Measurements from ENCODE around the gene ATOH8. TPM values are rescaled to one million over a fixed set of nuclear protein-coding genes. Genes with fewer than 3 reads are reported as not detected.
A peak's percentile ranks its signal among the peaks of the same experiment; 100 is the strongest.

Gene ATOH8
- polyA plus RNA-seq, 1 experiment, result 2.8 TPM

DNA sequence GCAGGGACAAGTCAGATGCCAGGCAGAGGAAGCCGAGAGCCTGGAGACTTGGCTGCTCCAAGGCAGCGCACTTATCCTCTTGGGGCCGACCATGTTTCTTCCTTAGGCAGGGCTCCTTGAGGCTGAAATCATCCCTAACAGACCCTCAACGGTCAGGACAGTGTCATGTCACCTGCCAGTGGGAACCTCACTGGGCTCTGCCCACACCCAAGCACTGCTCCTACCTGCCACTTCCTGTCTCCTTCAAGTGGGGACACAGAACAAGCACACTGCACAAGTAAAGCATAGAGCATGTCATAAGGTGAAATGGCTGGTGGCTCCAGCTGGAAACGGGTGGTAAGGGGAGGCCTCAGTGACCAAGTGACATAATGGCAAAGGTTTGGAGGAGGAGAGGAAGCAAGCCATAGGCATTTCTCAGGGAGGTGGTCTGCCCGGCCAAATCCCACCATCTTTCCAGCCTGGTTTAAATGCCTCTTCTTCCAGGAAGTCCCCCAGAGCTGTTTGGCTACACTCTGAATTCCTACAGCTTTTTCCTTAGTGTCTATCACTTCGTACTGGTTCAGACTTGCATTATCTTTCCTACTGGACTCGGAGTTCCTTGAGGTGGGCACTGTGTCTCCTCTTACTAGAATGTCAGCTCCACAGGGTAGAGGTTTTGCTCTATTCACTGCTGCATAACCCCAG, 7.3 kb upstream of the ATOH8 start:
- CTCF ChIA-PET, result interaction anchor here (0.7 to 2.6 kb wide), 4 partner anchors 17 to 211 kb away, joined by 3 to 16 read pairs (median 4); no protein-coding TSS in a partner anchor
- TF ChIP-seq, protein P1, sequence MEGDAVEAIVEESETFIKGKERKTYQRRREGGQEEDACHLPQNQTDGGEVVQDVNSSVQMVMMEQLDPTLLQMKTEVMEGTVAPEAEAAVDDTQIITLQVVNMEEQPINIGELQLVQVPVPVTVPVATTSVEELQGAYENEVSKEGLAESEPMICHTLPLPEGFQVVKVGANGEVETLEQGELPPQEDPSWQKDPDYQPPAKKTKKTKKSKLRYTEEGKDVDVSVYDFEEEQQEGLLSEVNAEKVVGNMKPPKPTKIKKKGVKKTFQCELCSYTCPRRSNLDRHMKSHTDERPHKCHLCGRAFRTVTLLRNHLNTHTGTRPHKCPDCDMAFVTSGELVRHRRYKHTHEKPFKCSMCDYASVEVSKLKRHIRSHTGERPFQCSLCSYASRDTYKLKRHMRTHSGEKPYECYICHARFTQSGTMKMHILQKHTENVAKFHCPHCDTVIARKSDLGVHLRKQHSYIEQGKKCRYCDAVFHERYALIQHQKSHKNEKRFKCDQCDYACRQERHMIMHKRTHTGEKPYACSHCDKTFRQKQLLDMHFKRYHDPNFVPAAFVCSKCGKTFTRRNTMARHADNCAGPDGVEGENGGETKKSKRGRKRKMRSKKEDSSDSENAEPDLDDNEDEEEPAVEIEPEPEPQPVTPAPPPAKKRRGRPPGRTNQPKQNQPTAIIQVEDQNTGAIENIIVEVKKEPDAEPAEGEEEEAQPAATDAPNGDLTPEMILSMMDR (IDR thresholded peaks at IDR 0.05; ENCODE audit: low read depth, low read length), result no peak

DNA sequence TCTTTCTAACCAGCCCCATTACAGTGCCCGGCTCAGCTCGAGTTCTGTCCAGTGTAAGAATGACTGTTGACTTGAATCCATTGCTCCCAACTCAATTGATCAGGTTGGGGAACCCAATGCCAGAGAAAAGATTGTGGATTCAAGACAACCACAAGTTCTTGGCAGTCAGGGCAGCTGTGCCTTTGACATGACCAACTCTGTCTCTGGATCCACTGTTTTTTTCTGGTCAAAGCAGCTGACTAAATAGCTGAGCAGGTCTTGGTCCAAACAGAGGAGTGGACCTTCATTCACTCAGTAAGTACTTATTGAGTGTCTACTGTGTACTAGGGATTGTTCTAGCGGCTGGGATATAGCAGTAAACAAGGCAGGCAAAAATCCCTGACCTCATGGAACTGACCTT, 6.3 kb upstream of the ATOH8 start:
- ChIA-PET POLR2A (interaction anchor here (1.0 kb wide), 1 partner anchor 8 kb away, joined by 9 read pairs; no protein-coding TSS in a partner anchor), CTCF (interaction anchor here (0.7 to 1.1 kb wide), 2 partner anchors 11 to 65 kb away, joined by 3 read pairs; no protein-coding TSS in a partner anchor)
- DNase-seq (ENCODE audit: low read depth, low spot score), result no peak
- TF ChIP-seq, protein P1 (IDR thresholded peaks at IDR 0.05; ENCODE audit: low read depth, low read length), result no peak
- Histone ChIP-seq H3K27ac (ENCODE audit: low read depth, low read length) (no peak overlapping the region), H3K9me3 (ENCODE audit: control insufficient read depth, insufficient read depth, low read length) (no peaks in the 10 kb centered on the region), H3K4me3 (ENCODE audit: low read depth, low read length) (no peak overlapping the region), H3K27me3 (ENCODE audit: control insufficient read depth, insufficient read depth, low read length) (peaks cover 5% of the 10 kb centered on the region)

More for the DNA sequence above, 7.3 kb upstream of the ATOH8 start:
- Histone ChIP-seq H3K4me3 (ENCODE audit: low read depth, low read length) (no peak overlapping the region), H3K27ac (ENCODE audit: low read depth, low read length) (no peak overlapping the region), H3K27me3 (ENCODE audit: control insufficient read depth, insufficient read depth, low read length) (no peaks in the 10 kb centered on the region), H3K9me3 (ENCODE audit: control insufficient read depth, insufficient read depth, low read length) (no peaks in the 10 kb centered on the region)
- POLR2A ChIA-PET, result interaction anchor here (1.0 to 1.9 kb wide), 2 partner anchors 9 to 26 kb away, joined by 9 to 11 read pairs; no protein-coding TSS in a partner anchor
- DNase-seq (ENCODE audit: low read depth, low spot score), result no peak

DNA sequence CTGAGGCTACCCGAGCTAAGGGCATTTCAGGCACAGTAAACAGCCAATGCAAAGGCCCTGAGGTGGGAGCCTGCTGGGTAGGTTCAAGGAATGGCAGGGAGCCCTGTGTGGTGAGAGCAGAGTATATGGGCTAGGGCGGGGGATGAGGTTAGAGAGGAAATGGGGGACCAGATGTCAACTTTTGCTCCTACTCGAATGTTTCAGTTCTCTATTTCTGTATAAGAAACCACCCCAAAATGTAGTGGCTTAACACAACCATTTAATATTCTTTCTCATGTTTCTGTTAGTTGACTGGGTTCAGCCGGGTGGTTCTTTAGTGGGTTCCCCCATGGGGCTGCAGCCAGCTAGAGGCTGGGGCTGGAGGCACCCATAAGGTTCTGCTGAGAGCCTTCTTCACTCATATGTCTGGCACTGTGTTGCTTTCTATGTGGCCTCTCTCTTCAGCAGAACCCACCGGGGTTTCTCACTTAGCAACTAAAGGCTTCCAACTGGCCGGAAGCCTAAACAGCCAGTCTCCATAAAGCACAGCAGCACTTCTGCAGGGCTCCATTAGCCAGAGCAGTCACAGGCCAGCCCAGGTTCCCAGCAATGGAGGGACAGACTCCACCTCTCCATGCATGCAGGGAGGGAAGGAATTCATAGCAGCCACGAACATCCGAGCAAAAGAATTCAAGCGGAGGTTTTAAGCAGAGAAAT, 5.6 kb upstream of the ATOH8 start:
- no peak overlapping the region for H3K4me3 ChIP-seq (ENCODE audit: low read depth, low read length)
- H3K9me3 ChIP-seq (ENCODE audit: control insufficient read depth, insufficient read depth, low read length), result no peaks in the 10 kb centered on the region
- ChIA-PET CTCF (interaction anchor here (0.5 to 3.5 kb wide), 3 partner anchors 19 to 190 kb away, joined by 8 to 25 read pairs (median 9); no protein-coding TSS in a partner anchor), POLR2A (no interaction called here)
- TF ChIP-seq, protein P1 (IDR thresholded peaks at IDR 0.05; ENCODE audit: low read depth, low read length), result no peak
- H3K27ac ChIP-seq (ENCODE audit: low read depth, low read length), result no peak overlapping the region
- no peak for DNase-seq (ENCODE audit: low read depth, low spot score)
- H3K27me3 ChIP-seq (ENCODE audit: control insufficient read depth, insufficient read depth, low read length), result peaks cover 5% of the 10 kb centered on the region

DNA sequence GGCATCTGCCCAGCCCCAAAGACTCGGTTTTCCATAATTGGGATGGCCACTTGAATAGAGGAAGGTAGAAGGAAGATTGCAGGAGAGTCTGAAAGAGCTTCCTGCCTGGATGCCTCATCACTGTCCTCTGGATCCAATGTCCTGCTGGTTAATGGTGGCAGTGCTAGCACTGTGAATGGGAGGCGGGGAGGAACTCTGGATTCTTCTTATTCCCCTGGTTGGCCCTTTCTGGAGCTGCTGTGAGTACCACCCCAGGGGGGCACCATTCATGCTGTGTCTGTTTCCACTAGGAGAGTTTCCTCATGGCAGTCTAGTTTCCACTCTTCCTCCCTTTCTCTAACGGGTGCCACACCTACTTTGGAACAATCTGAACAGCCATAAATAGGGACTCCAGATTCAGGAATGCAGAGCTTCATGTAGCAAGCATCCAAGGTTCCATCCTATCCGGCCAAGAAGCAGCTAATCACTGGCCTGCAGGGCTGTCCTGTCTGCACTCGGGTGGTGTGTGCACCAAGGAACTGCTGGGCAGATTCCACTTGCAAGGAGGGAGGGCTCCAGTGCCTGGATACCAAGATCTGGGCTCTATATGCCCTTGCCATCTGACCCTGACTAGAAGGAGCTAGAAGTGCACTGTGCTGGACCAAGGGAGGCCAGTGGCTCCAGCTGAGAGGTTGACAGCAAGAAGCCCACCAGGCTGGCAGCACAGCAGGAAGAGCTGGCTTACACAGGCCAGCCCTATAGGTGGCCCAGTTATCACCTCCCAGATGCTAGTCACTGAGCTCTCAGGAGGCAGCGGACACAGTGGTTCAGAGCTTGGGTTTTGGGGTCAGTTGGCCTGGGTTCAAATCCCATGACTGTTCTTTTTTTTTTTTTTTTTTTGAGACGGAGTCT, 4.6 kb upstream of the ATOH8 start:
- DNase-seq (ENCODE audit: low read depth, low spot score), result no peak
- TF ChIP-seq, protein P1 (IDR thresholded peaks at IDR 0.05; ENCODE audit: low read depth, low read length), result no peak
- ChIA-PET POLR2A (interaction anchor here (0.8 kb wide), 1 partner anchor 23 kb away, joined by 3 read pairs; no protein-coding TSS in a partner anchor), CTCF (interaction anchor here (0.5 to 5.9 kb wide), 27 partner anchors 8 to 330 kb away, joined by 3 to 72 read pairs (median 4); no protein-coding TSS in a partner anchor)
- Histone ChIP-seq H3K4me3 (ENCODE audit: low read depth, low read length) (no peak overlapping the region), H3K27me3 (ENCODE audit: control insufficient read depth, insufficient read depth, low read length) (peaks cover 5% of the 10 kb centered on the region), H3K27ac (ENCODE audit: low read depth, low read length) (peak overlapping the region; percentile 11), H3K9me3 (ENCODE audit: control insufficient read depth, insufficient read depth, low read length) (no peaks in the 10 kb centered on the region)
